Mesenteric fat pad (tissue), 1 donor: Measurements from ENCODE around the gene ATG2B. TPM values are rescaled to one million over a fixed set of nuclear protein-coding genes. Genes with fewer than 3 reads are reported as not detected.

Source experiments
- DNase-seq: peaks from one replicate; pipeline ENCODE4 v3.0.0-alpha.2; 2020; ENCODE audit warnings: low spot score
- long read RNA-seq: library from polyadenylated mRNA; unstranded; transcript quantifications from one replicate; pipeline ENCODE4 v2.0.0, GENCODE V29; 2020
- total RNA-seq: library from RNA; stranded (reverse); fragmentation: NEBNext Ultra II Directional; extraction: Animal tissue kit (Norgen Biotek cat#: 25700); gene quantifications from one replicate; pipeline ENCODE4 v1.2.1, GENCODE V29; 2021
- donor health status: DM: yes; HTN: yes; CAD: no.

ATG2B gene, protein sequence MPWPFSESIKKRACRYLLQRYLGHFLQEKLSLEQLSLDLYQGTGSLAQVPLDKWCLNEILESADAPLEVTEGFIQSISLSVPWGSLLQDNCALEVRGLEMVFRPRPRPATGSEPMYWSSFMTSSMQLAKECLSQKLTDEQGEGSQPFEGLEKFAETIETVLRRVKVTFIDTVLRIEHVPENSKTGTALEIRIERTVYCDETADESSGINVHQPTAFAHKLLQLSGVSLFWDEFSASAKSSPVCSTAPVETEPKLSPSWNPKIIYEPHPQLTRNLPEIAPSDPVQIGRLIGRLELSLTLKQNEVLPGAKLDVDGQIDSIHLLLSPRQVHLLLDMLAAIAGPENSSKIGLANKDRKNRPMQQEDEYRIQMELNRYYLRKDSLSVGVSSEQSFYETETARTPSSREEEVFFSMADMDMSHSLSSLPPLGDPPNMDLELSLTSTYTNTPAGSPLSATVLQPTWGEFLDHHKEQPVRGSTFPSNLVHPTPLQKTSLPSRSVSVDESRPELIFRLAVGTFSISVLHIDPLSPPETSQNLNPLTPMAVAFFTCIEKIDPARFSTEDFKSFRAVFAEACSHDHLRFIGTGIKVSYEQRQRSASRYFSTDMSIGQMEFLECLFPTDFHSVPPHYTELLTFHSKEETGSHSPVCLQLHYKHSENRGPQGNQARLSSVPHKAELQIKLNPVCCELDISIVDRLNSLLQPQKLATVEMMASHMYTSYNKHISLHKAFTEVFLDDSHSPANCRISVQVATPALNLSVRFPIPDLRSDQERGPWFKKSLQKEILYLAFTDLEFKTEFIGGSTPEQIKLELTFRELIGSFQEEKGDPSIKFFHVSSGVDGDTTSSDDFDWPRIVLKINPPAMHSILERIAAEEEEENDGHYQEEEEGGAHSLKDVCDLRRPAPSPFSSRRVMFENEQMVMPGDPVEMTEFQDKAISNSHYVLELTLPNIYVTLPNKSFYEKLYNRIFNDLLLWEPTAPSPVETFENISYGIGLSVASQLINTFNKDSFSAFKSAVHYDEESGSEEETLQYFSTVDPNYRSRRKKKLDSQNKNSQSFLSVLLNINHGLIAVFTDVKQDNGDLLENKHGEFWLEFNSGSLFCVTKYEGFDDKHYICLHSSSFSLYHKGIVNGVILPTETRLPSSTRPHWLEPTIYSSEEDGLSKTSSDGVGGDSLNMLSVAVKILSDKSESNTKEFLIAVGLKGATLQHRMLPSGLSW (N-terminal part only)
- total RNA-seq: 21.3 TPM
- long read RNA-seq, partial matches to known transcripts: 1 of 3 reads
- long read RNA-seq, other reads (novel, unspliced or antisense): 2 of 3 reads

DNA sequence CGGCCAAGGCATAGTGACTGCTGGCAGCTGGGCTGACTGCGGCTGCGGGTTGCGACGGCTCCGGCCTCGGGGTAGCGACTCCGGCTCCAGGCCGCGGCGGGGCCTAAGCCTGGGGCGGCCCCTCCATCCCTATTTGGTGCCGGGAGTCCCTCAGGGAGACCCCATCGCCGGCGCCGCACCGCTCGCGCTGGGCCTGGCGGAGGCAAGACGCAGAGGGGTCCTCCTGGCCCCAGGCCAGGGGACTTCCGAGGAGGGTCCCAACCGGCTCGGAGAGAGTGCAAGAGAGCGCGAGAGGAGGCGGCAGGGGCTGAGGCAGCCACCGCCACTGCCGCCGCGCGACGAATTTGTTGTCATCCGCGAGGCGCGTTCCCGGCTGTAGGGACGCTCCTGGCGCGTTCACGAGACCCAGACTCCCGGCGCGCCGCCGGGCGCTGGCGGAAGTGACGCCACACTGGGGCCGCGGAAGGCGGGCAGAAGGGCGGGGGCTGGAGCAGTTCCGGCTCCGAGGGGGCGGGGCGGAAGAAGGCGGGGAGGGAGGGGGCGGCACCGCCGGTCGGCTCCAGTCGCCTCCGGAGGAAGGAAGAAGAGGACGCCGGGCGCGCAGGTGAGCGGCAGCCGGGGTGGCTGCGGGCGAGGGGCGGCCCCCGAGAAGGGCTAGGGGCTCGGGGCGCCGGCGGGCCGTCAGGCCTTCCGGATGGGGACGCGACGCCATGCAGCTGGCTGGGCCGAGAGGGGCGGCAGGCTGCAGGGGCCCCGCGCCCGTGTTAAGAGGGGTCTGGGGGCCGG, at the start of gene ATG2B, which contains the start of gene GSKIP:
ATG2B (minus strand) TSS at position 377 of the 786 bp plus-strand sequence; CDS start at position 12, 365 bp downstream.
GSKIP (plus strand) TSS at position 562 of the 786 bp plus-strand sequence. CDS start 18,722 bp downstream, outside the sequence.
- DNase-seq: peak; percentile 99

DNA sequence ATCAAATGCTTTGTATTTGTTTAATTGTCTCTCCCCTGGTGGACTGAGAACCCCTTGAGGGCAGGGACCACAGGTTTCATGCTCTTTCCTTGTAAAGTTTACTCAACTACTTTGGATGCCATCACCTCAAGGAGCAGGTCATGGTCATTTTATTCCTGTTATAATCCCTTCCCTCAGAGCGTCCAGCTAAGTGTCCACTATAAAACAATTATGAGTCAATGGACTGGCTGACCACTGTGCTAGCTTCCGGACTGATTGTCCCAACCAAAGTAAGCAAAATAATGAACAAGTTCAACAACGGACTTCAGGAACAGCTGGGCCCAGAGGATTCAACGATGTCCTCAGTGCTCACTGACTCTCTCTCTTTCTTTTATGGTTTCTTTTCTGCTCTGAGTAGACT, 47.0 kb upstream of the ATG2B start:
- no peak for DNase-seq

DNA sequence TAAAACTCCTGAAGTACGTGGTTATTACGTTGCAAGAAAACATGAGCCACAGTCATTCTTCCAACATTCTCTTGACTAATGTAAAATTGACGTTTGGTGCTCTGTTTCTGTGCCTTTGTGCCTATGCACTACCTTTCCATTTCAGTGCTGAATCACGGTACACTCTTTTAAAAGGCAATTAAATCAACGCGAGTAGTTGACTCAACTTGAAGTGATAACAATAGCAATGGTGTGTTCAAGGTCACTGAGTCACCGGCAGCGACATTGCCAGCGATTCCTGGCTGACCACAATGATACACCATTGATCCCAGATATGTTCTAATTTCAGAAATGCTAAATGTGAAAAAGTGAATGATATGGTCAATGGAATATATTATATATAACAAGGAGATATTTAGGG, 46.6 kb upstream of the ATG2B start:
- no peak for DNase-seq

DNA sequence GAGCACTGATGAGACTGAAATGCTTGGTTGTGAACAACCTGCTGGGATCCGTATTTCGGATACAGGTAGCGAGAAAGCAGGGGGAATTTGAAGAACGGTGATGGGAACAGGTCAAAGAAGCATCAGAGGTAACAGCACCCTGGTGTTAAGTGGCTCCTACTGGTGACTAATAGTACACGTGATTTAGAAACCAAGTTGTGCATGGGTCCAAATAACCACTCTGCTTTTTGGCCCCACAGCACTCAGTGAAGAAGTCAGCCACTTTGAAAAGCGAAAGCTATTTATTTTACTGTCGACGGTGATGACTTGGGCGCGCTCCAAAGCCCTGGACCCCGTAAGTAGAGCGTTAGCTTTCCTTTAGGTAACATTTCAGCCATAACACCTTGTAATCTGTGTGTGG, 45.5 kb upstream of the ATG2B start:
- no peak for DNase-seq

DNA sequence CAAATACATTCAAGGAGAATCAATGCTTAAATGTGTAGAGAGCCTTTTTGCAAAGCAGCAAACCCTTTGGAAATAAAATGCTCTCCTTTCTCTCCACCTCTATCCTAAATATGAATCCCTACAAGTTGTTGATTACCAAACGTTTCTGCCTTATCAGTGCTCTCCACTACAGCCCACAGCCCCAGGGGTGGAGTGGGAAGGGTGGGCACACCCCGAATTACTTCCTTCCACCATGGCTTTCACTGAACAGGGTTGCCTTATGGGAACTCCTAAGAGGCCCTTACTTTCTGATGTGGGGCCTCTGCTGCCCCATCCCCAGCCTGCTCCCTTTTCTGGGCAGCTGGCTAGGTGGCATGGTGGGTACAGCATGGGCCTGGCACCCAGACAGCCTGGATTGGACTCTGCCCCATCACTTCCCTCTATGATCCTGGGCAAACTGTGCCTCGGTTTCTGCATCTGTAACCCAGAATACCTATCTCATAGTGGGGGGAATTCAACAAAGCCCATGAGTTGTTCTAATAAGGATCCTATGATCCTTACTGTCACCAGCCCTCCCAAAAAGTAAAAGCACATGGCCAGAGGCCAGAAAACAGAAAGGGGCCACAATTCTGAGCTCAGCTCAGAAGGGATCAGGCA, 44.9 kb upstream of the ATG2B start:
- no peak for DNase-seq

DNA sequence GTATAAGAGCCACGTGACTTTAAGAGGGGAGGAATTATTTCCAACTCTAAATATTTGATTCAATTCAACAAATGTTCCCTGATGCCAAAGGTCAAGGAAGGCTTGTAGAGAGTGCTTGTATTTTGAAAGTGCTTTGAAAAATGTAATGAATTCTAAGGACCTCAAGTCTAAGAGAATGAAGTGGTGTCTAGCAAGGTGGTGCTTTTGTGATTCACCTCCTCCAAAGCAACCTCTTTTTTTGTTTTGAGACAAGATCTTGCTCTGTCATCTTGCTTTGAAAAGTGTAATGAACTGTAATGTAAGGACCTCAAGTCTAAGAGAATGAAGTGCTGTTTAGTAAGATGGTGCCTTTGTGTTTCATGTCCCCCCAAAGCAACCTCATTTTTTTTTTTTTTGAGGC, 42.5 kb upstream of the ATG2B start:
- no peak for DNase-seq

DNA sequence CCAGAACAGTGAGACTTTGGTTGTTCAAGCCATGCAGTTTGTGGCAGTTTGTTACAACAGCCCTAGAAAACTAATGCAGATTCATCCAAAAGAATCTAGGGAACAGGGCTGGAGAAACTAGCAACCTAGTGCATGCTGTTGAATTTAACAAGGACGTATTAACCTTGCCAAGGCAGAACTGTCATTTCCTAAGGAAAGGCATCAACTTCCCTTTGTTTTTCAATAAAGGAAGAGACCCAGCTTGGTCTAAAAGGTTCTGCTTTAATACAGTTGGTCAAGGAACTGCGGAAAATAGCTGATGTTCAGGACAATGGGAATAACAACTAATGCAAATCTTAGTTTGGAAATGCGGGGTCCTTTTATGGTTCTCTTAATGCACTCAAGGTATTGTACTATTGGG, 40.3 kb upstream of the ATG2B start:
- DNase-seq: no peak

DNA sequence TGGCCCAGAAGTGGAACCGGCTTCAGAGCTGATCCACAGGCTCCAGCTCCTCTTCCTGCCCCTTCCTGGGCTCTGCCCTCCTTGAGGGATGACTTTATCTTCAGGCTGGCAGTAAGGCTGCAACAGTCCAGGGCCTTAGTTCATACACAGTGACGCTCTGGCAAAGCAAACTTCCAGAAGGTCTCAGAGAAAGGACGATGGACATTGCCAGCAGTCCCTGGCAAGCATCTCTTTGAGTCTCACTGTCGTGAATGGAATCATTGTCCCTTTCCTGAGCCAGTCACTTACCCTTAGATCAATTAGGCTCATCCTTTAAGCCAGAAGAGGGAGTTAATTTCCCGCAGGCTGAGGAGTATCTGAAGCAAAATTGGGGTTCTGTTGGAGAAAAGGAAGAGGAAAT, 37.4 kb upstream of the ATG2B start:
- DNase-seq: no peak

DNA sequence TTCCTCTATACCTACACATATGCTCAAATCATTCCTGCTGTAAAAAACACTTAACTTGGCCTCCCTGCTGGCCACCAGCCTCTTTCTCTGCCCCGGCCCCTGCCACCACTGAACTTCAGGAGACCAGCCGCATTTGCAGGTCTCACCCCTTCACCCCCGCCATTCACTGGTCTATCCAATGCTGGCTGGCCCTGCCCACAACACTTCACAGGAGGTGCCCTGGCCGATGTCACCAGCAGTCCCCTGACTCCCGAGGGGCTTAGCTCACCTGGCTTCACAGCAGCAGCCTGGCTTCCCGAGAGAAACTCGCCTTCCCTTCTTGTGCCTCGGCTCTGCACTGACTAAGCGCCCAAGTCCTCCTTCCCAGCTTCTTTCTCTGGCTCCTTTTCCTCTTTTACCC, 36.3 kb upstream of the ATG2B start:
- DNase-seq: no peak

DNA sequence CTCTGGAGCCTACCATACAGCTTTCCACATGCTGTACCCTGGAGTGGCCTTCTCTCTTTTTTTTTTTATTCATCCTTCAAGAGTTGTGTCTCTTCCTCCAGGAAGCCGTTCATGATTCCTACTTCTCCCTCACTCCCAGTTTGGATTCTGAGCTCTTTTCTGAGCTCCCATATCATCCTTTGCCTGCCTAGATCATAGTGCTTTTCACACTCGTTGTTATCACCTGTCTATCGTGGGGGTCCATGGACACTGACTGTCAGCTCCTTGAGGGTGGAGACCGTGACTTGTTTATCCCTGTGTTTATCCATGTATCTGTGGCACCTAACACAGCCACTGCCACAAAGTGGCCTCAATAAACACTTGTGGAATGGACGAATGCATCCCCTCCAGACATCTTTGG, 35.8 kb upstream of the ATG2B start:
- DNase-seq: no peak

DNA sequence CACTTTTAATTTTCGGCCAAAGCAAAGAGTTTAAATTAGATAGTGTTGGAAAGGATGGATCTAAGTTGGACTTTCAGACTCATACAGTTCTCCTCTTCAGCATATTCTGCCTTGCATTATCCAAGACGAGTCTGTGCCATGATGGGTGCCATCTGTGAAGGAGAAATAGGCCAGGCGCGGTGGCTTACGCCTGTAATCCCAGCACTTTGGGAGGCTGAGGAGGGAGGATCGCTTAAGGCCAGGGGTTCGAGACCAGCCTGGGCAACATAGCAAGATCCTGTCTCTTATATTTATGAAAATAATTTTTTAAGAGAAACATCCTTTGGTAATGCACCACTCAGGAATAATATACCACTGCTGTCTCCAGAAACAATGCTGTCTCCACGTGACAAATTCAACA, 35.3 kb upstream of the ATG2B start:
- no peak for DNase-seq

DNA sequence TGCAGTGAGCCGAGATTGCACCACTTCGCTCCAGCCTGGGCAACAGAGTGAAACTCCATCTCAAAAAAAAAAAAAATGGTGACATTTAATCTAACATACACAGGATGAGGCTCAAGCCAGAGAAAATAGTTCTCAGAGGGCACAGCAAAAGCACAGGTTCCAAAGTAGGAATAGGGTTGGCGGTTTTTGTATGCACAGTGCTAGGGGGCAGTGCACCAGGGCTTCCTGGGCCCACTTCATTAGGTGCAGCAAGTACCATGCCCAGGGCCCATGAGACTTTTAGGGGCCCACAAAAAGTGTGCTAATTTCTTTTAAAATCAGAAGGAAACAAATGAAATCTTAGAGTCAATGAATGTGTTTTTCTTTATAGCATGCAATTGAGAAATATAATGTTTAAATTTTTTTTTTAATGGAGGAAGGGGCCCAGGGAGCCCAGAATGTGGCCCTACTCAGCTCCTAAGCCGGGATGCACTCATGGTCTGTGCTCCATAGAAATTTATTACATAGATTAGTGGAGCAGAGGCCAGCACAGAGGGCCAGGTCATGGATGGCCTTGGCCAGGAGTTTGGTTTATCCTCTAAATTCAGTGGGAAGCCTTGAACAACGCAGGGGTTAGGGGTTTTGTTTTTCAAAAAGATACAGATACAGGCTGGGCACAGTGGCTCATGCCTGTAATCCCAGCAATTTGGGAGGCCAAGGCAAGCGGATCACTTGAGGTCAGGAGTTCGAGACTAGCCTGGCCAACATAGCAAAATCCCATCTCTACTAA, 31.1 kb upstream of the ATG2B start:
- DNase-seq: no peak

DNA sequence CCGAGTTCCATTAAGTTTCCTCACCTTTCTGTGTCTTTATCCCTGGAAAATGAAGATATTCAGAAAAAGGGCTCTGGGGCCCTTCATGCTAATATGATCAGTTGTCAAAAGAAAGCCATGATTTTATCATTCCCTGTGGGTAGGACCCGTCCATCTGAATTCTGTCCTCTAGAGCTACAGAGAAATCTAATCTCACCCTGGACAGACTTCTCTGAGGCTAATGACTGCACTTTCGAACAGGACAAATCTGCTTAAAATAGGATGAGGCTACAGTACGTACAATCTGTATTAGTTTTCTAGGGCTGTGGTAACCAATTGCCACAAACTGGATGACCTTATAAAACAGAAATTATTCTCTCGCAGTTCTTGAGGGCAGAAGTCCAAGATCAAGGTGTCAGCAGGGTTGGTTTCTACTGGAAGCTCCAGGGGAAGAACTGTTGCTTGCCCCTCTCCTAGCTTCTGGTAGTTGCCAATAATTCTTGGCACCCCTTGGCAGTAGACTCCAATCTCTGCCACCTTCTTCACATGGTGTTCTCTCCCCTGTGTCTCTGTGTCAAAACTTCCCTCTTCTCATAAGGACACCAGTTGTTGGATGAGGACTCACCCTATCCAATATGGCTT, 30.0 kb upstream of the ATG2B start:
- no peak for DNase-seq

DNA sequence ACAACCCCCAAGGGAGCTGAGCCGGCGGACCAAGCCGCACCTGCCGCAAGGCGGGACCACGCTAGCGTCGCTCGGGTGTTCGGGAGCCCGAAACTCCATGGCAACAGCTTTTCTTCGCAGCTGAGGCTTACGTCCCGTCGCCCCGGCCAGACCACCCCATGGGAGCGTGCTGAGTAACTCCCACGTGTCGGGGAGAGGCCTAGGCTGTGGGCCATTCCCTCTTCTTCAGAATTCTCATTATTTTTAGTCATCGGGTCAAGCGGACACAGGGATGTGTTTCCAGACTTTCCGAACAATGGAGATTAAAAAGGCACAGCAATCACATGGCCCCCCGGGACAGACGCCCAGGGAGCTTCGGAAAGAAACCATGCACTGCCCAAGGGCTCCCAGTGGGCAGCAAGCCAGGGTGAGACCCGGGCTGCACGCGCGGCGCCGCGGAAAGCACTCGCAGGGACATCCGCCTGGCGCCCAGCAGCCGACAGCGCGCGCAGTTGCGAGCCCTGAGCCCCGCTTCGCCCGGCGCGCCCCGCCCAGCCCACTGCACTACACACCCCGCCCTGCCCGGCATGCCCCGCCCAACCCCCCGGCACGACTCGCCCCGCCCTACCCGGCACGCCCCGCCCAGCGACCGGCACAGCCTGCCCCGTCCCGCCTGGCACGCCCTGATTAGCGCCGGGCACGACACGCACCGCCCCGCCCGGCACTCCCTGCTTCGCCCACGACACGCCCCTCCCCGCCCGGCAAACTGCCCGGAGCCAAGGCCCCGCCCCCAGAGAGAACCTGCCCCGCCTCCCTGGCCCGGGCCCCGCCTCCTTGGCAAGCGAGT, 28.4 kb upstream of the ATG2B start:
- peak; percentile 100 for DNase-seq

DNA sequence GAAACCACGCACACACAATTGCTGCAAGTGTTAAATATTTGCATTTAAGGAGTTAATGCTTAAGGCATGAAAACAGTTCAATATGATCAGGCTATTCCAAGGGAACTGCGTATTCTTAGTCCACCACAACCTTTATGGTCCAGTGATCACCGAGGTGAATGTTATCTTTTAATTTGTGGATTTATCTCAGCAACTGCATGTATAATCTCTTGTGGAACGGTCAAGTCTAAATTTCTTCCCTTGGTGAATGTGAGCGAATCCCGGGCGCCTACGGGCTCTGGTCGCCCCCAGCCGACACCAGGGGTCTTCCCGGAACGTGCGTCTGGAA, 27.8 kb upstream of the ATG2B start:
- no peak for DNase-seq

DNA sequence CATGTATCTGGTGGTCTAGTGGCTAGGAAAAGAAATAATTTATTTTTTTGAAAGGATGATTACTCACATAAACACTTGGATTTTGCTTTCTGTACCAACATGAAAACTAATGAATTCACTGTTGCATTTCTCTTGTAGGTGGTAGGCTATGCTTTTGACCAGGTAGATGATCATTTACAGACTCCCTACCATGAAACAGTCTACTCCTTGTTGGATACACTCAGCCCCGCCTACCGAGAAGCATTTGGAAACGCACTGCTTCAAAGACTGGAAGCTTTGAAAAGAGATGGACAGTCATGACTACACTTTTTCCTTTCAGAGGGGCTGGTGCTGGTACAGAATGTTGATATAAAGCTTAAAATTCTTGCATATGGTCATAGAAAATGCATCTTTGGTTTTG, 22.2 kb upstream of the ATG2B start:
- no peak for DNase-seq

DNA sequence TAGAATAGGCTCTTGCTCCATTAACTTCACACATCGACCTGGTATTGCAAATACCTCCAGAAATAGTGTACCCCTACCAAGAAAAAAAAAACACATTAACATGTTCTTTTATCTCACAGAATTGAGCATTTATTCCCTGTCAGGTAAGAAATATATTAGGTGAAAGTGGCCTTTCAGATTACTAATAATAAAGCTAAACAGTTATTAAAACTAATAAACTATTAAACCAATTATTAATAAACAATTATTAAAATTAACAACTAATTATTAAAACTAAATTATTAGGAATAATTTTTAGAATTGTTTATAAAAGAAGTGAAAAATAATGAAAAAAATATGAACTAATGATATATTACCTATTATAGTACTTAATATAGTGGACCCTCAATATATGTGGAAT, 21.6 kb upstream of the ATG2B start:
- DNase-seq: no peak

DNA sequence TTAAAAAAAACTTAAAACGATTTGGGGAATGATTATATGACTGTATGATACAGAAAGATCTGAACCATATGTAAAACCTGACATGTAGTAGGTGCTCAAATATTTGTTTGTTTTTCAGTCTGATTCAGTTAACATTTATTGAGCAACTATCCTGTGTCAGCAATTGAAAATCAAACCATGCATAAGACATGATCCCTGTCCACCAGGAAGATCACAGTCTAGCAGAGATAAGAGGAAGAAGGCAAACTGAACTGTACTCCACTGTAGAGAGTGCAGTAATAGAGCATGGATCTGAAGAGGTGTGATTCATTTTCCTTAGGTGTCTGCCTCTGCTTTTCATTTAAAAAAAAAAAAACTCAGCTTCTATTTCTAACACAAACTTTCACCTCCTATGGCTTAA, 20.9 kb upstream of the ATG2B start:
- no peak for DNase-seq
